ENCODE data around the gene AP3B2.

DNA sequence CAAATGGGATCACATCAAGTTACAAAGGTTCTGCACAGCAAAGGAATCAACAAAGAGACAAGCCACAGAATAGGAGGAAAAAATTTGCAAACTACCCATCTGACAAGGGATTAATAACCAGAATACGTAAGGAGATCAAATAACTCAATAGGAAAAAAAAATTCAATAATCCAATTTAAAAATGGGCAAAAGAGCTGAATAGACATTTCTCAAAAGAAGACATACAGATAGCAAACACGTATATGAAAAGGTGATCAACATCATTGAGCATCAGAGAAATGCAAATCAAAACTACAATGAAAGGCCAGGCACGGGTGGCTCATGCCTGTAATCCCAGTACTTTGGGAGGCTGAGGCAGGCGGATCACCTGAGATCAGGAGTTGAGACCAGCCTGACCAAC, 39.0 kb downstream of the AP3B2 start:
- TF ChIP-seq, protein P1, sequence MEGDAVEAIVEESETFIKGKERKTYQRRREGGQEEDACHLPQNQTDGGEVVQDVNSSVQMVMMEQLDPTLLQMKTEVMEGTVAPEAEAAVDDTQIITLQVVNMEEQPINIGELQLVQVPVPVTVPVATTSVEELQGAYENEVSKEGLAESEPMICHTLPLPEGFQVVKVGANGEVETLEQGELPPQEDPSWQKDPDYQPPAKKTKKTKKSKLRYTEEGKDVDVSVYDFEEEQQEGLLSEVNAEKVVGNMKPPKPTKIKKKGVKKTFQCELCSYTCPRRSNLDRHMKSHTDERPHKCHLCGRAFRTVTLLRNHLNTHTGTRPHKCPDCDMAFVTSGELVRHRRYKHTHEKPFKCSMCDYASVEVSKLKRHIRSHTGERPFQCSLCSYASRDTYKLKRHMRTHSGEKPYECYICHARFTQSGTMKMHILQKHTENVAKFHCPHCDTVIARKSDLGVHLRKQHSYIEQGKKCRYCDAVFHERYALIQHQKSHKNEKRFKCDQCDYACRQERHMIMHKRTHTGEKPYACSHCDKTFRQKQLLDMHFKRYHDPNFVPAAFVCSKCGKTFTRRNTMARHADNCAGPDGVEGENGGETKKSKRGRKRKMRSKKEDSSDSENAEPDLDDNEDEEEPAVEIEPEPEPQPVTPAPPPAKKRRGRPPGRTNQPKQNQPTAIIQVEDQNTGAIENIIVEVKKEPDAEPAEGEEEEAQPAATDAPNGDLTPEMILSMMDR (IDR thresholded peaks at IDR 0.05; ENCODE audit: insufficient read depth, low read length) = no peak
- no peak for TF ChIP-seq POLR2AphosphoS5 (IDR thresholded peaks at IDR 0.05; ENCODE audit: low read depth)
- TF ChIP-seq, protein P2, sequence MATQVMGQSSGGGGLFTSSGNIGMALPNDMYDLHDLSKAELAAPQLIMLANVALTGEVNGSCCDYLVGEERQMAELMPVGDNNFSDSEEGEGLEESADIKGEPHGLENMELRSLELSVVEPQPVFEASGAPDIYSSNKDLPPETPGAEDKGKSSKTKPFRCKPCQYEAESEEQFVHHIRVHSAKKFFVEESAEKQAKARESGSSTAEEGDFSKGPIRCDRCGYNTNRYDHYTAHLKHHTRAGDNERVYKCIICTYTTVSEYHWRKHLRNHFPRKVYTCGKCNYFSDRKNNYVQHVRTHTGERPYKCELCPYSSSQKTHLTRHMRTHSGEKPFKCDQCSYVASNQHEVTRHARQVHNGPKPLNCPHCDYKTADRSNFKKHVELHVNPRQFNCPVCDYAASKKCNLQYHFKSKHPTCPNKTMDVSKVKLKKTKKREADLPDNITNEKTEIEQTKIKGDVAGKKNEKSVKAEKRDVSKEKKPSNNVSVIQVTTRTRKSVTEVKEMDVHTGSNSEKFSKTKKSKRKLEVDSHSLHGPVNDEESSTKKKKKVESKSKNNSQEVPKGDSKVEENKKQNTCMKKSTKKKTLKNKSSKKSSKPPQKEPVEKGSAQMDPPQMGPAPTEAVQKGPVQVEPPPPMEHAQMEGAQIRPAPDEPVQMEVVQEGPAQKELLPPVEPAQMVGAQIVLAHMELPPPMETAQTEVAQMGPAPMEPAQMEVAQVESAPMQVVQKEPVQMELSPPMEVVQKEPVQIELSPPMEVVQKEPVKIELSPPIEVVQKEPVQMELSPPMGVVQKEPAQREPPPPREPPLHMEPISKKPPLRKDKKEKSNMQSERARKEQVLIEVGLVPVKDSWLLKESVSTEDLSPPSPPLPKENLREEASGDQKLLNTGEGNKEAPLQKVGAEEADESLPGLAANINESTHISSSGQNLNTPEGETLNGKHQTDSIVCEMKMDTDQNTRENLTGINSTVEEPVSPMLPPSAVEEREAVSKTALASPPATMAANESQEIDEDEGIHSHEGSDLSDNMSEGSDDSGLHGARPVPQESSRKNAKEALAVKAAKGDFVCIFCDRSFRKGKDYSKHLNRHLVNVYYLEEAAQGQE (IDR thresholded peaks at IDR 0.05; ENCODE audit: insufficient replicate concordance, low read depth) = no peak
- no peak for TF ChIP-seq GABPA (IDR thresholded peaks at IDR 0.05; ENCODE audit: low read depth)

Measured in HL-60 (cell line).